HG03439 (cell line): Measurements from ENCODE around the gene CSTF3.
"Not testable (repeated sequence)": the region's sequence is repeated elsewhere in the genome, so short reads cannot be mapped to it uniquely, and the experiment has no call there.

Experiments used
- ATAC-seq: cut with Tn5 transposase; IDR thresholded peaks from one replicate; pipeline ENCODE4 v1.9.1; 2021; ENCODE audit warnings: mild to moderate bottlenecking, moderate library complexity; ENCODE audit not compliant: unreplicated experiment

The CSTF3 gene

GRCh38 chr11:33161120-33162005 lies at the start of gene CSTF3:
Gene CSTF3, minus strand, starts transcription at chr11:33161480. Its CDS starts 155 bp downstream, at chr11:33161325.
- ATAC-seq: peak; percentile 84

GRCh38 chr11:33208150-33208549 lies 46.9 kb upstream of the CSTF3 start:
- no peak for ATAC-seq

GRCh38 chr11:33207408-33207985 lies 46.2 kb upstream of the CSTF3 start:
- no peak for ATAC-seq

GRCh38 chr11:33197915-33198727 lies 36.8 kb upstream of the CSTF3 start:
- ATAC-seq: no peak

GRCh38 chr11:33195462-33196173 lies 34.3 kb upstream of the CSTF3 start:
- ATAC-seq: no peak

GRCh38 chr11:33194455-33194854 lies 33.2 kb upstream of the CSTF3 start:
- ATAC-seq: no peak

- no peak for ATAC-seq
These were observed 30.2 kb upstream of the CSTF3 start for GRCh38 chr11:33191467-33191866.

GRCh38 chr11:33187998-33188722 lies 26.9 kb upstream of the CSTF3 start:
- no peak for ATAC-seq

- ATAC-seq: no peak
These were observed 24.5 kb upstream of the CSTF3 start for GRCh38 chr11:33185756-33186155.

GRCh38 chr11:33182246-33182878 lies 21.1 kb upstream of the CSTF3 start:
- ATAC-seq: no peak

GRCh38 chr11:33179348-33179803 lies 18.1 kb upstream of the CSTF3 start:
- no peak for ATAC-seq

GRCh38 chr11:33178443-33179180 lies 17.3 kb upstream of the CSTF3 start:
- no peak for ATAC-seq

GRCh38 chr11:33177676-33178336 lies 16.5 kb upstream of the CSTF3 start:
- no peak for ATAC-seq

- ATAC-seq: not testable (repeated sequence)
These were observed 15.5 kb upstream of the CSTF3 start for GRCh38 chr11:33176760-33177159.

- no peak for ATAC-seq
These were observed 11.7 kb upstream of the CSTF3 start for GRCh38 chr11:33172996-33173395.

GRCh38 chr11:33172345-33172744 lies 11.1 kb upstream of the CSTF3 start:
- no peak for ATAC-seq

- no peak for ATAC-seq
These were observed 10.0 kb upstream of the CSTF3 start for GRCh38 chr11:33171251-33171650.

GRCh38 chr11:33168709-33169200 lies 7.5 kb upstream of the CSTF3 start:
- no peak for ATAC-seq
